SU-DHL-6 (cell line): Measurements from ENCODE around the gene AJM1.

ENCODE experiments used
- H2AFZ ChIP-seq: fragments of 200-600 bp; sonication (generic); 2 replicates; pipeline ENCODE4 v1.6.1; 2014; ENCODE audit warnings: low read depth, mild to moderate bottlenecking, moderate library complexity, mixed read lengths, antibody characterized with exemption, low read length; ENCODE audit not compliant: severe bottlenecking
- H3F3A ChIP-seq: fragments of 200-600 bp; shearing (Covaris generic); 2 replicates; pipeline ENCODE4 v1.6.0; 2016; ENCODE audit warnings: antibody characterized with exemption, mild to moderate bottlenecking; ENCODE audit not compliant: insufficient read depth
- H3K27ac ChIP-seq: fragments of 200-600 bp; sonication (generic); 2 replicates; pipeline ENCODE4 v1.5.1; 2016; ENCODE audit warnings: low read depth, mild to moderate bottlenecking, low read length, moderate library complexity, mixed read lengths
- H3K27me3 ChIP-seq: fragments of 200-600 bp; sonication (generic), shearing (Covaris generic); 2 replicates; pipeline ENCODE4 v1.6.0; 2014; ENCODE audit warnings: mild to moderate bottlenecking, low read length
- H3K36me3 ChIP-seq: fragments of 200-600 bp; sonication (generic); 2 replicates; pipeline ENCODE4 v1.6.1; 2014; ENCODE audit warnings: mild to moderate bottlenecking, low read length, mixed read lengths
- H3K4me2 ChIP-seq: fragments of 300-600, 200-600 bp; shearing (Covaris generic), sonication (generic); 2 replicates; pipeline ENCODE4 v1.6.0; 2014; ENCODE audit warnings: low read length, low read depth, mild to moderate bottlenecking; ENCODE audit not compliant: poor library complexity, severe bottlenecking
- H3K4me3 ChIP-seq: fragments of 200-600 bp; sonication (generic); 2 replicates; pipeline ENCODE4 v1.5.1; 2014; ENCODE audit warnings: antibody characterized with exemption, low read length, mild to moderate bottlenecking, mixed read lengths; ENCODE audit not compliant: insufficient read depth, poor library complexity, severe bottlenecking
- H3K79me2 ChIP-seq: fragments of 200-600 bp; sonication (generic); 2 replicates; pipeline ENCODE4 v1.6.1; 2014; ENCODE audit warnings: mild to moderate bottlenecking, low read length, moderate library complexity; ENCODE audit not compliant: insufficient read depth
- H3K9ac ChIP-seq: fragments of 200-600 bp; sonication (generic); 2 replicates; pipeline ENCODE4 v1.7.0; 2014; ENCODE audit warnings: mild to moderate bottlenecking, low read length
- H3K9me2 ChIP-seq: fragments of 200-600 bp; sonication (generic); replicated peaks from 2 replicates; pipeline ENCODE4 v1.6.1; 2014; ENCODE audit warnings: low read length; ENCODE audit not compliant: insufficient read depth
- H3K9me3 ChIP-seq: fragments of 200-600 bp; sonication (generic); 2 replicates; pipeline ENCODE4 v1.6.1; 2014; ENCODE audit warnings: low read length, mixed read lengths; ENCODE audit not compliant: insufficient read depth
- H4K20me1 ChIP-seq: fragments of 200-600 bp; sonication (generic); 2 replicates; pipeline ENCODE4 v1.6.1; 2014; ENCODE audit warnings: low read depth, mild to moderate bottlenecking, antibody characterized with exemption, low read length, moderate library complexity, mixed read lengths
- EZH2phosphoT487 ChIP-seq: fragments of 200-600 bp; sonication (generic), shearing (Covaris generic); conservative IDR thresholded peaks from 2 replicates; pipeline ENCODE4 v1.6.1; 2018; ENCODE audit warnings: mild to moderate bottlenecking, antibody characterized with exemption, low read length, moderate library complexity, mixed read lengths
- TF ChIP-seq, protein P1 (sequence below): fragments of 200-600 bp; sonication (generic); IDR thresholded peaks from one replicate; pipeline ENCODE4 v1.5.1; 2017; ENCODE audit warnings: antibody characterized with exemption, mild to moderate bottlenecking, low read length, moderate library complexity; ENCODE audit not compliant: insufficient read depth, poor library complexity, severe bottlenecking

Gene AJM1

DNA sequence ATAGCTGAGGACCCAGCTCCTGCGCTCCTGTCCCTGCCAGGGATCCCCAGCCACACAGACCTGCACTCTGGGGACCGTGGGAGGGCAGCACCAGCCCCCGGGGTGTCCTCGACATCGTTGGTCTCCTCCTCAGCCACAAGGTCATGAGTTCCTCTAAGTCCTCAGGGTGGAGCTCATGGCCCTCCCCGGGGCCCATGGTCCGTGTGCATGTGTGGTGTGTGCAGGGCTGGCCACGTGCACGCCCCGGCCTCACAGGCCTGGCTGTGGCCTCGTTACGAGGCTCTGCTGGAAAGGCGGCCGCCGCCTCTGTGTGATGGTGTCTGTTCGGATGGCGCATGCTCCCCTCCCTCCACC lies 16.1 kb upstream of the AJM1 start:
- no peaks in the 10 kb centered on the region for H4K20me1 ChIP-seq
- TF ChIP-seq EZH2phosphoT487, result no peak
- TF ChIP-seq, protein P1, sequence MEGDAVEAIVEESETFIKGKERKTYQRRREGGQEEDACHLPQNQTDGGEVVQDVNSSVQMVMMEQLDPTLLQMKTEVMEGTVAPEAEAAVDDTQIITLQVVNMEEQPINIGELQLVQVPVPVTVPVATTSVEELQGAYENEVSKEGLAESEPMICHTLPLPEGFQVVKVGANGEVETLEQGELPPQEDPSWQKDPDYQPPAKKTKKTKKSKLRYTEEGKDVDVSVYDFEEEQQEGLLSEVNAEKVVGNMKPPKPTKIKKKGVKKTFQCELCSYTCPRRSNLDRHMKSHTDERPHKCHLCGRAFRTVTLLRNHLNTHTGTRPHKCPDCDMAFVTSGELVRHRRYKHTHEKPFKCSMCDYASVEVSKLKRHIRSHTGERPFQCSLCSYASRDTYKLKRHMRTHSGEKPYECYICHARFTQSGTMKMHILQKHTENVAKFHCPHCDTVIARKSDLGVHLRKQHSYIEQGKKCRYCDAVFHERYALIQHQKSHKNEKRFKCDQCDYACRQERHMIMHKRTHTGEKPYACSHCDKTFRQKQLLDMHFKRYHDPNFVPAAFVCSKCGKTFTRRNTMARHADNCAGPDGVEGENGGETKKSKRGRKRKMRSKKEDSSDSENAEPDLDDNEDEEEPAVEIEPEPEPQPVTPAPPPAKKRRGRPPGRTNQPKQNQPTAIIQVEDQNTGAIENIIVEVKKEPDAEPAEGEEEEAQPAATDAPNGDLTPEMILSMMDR, result no peak
- H3F3A ChIP-seq, result no peaks in the 10 kb centered on the region
- H3K9me3 ChIP-seq, result no peaks in the 10 kb centered on the region
- no peak overlapping the region for H2AFZ ChIP-seq
- H3K9ac ChIP-seq, result no peak overlapping the region
- no peak overlapping the region for H3K4me3 ChIP-seq
- H3K9me2 ChIP-seq, result no peaks in the 10 kb centered on the region
- H3K79me2 ChIP-seq, result peaks cover under 1% of the 10 kb centered on the region; the same call in 1 of the 2 replicates
- no peaks in the 10 kb centered on the region for H3K27me3 ChIP-seq
- no peak overlapping the region for H3K27ac ChIP-seq
- H3K4me2 ChIP-seq, result no peak overlapping the region
- H3K36me3 ChIP-seq, result no peaks in the 10 kb centered on the region

DNA sequence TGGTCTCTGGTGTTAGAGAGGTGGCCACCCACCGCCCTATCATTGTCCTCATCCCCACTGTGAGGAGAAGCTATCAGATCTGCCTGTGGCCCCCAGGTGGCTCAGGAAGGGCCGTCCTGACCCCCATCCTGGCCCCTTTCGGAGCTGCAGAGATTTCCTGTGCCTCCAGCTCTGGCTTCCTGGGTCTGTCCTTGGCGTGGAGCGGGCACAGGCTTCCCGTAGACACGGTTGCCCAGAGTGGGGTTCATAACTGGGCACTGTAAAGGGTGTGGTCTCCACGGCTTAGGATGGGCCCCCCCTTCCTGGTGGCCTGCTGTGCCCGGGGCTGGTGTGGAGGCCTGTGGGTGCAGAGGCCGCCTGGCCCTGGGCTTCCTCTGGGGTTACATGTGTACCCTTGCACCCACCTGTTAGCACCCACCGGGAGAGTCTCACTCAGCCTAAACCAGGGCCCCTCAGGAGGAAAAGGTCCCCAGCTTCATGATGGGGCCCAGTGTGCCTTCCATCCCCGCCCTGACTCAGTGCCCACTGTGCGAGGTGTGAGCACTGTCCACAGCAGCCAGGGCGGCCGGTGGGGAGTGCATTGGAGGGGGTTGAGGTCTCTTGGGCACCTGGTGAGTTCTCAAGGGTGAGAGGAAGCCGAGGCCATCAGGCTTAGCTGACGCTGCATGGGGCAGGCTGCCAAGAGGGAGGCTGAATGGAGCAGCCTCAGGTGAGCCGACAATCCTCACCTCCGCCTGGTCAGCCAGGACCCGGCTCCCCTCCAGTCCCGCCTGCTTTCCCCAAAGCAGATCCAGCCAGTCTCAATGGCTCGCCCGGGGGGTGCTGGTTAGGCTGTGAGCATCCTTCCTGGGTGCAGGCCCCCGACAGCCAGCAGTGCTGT lies 15.3 kb upstream of the AJM1 start:
- Histone ChIP-seq H3K9ac (no peak overlapping the region), H3F3A (no peaks in the 10 kb centered on the region), H3K4me2 (no peak overlapping the region), H3K79me2 (no peaks in the 10 kb centered on the region; the same call in 1 of the 2 replicates), H3K27ac (no peak overlapping the region), H3K4me3 (no peak overlapping the region), H3K9me2 (no peaks in the 10 kb centered on the region), H3K36me3 (no peaks in the 10 kb centered on the region), H3K27me3 (no peaks in the 10 kb centered on the region), H4K20me1 (no peaks in the 10 kb centered on the region), H3K9me3 (no peaks in the 10 kb centered on the region), H2AFZ (no peak overlapping the region)
- TF ChIP-seq, protein P1, result no peak
- TF ChIP-seq EZH2phosphoT487, result no peak

DNA sequence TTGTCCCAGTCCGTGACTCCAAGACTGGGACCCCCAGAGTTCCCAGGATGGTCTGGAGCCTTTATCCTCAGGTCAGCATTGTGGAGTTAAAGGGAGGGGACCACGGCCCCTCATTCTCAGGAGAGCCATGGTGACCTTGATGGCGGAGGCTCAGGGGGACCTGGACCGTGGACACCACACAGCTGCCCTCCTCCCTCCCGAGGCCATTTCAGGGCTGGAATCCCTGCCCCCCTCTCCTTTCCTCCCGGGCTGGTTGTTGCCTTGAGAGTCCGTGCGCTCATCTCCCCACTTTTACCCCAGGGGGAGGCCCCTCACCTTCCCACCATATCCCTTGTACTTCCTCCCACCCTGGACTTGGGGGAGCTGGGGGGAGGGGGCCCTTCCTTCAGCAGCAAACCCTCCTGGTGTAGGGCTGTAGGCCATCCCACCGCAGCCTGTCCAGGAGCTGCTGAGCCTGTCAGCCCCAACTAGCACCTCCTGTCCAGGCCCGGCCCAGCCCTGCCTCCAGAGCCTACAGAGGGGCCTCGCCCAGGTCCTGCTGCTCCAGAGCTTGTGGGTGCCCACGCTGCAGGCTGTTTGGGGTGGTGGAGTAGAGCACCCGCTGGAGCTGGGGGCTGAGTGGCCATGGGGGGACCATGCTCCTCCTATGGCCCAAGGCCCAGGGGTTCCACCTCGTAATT lies 14.3 kb upstream of the AJM1 start:
- H3K27me3 ChIP-seq, result no peaks in the 10 kb centered on the region
- H2AFZ ChIP-seq, result no peak overlapping the region
- no peak overlapping the region for H3K9ac ChIP-seq
- no peak overlapping the region for H3K4me2 ChIP-seq
- H3K36me3 ChIP-seq, result no peaks in the 10 kb centered on the region
- H3K9me3 ChIP-seq, result no peaks in the 10 kb centered on the region
- H3K4me3 ChIP-seq, result no peak overlapping the region
- H4K20me1 ChIP-seq, result no peaks in the 10 kb centered on the region
- TF ChIP-seq, protein P1, result no peak
- no peak for TF ChIP-seq EZH2phosphoT487
- H3K27ac ChIP-seq, result no peak overlapping the region
- H3F3A ChIP-seq, result no peaks in the 10 kb centered on the region
- no peaks in the 10 kb centered on the region; the same call in 1 of the 2 replicates for H3K79me2 ChIP-seq
- no peaks in the 10 kb centered on the region for H3K9me2 ChIP-seq
